Measurements from ENCODE around the gene IHH.

Gene IHH

DNA sequence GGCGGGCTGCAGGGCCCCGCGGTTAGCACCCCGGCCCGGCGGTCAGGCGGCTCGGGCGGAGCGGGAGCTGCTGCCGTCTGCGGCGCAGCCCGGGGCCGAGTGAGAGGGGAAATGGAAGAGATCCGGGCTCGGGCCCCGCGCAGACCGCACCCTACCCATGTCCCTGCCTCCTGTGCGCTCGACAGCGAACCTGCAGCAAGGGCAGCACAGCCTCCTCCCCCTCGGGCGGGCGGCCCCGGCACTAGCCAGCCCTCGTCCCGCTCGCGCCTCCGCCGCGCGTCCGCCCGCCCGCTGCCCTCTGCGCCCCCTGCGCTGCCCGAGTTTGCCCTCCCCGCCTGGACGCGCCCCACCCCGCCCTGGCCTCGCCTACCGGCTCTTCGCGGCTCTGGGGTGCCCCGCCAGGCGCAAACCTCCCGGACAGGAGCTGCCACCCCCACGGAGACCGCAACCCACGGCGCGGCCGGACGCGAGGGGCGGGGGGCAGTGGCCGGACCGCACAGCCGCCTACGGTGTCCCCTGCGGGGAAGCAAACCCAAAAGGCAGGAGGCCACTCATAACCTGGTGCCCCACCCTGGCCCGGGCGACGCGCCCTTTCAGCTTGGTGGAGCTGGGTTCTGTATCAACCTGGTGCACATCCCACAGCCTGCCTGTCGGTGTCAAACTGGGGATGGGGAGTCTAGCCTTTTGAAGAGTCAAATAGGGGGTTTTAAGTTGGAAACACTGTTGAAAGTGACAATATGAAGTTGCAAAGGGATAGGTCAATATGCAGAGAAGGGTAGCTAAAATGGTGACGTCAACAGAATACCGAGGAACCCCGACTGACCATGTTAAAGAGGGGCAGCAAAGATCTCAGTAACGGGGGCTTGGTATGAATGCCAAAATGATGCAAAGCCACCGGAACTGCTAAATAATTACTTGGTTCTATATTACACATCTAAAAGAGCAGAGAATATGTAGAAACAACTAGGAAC lies at the start of gene IHH:
TSS of gene IHH (minus strand) at position 101 of the 971 bp plus-strand sequence. CDS start 454 bp downstream, outside the sequence.
- DNase-seq = no peak

DNA sequence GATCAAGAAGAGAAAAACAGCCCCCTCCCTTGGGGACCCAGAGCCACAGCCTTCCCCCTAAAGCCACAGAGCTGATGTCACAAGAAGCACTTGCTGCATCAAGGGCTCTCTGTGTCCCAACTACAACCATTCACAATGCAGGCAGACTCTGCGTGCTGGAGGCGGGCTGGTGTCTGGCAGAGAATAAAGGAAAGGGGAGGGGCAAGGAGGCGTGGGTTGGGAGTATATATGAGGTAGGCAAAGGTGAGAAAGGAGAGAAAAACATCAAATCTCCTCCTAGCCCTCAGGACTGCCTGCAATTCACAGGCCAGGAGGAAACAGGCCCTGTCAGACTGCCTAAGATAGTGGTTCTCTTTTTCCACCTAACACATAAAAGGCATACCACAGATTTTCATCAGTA lies 48.8 kb upstream of the IHH start:
- DNase-seq = peak in 1 of 58 donors; percentile 4

DNA sequence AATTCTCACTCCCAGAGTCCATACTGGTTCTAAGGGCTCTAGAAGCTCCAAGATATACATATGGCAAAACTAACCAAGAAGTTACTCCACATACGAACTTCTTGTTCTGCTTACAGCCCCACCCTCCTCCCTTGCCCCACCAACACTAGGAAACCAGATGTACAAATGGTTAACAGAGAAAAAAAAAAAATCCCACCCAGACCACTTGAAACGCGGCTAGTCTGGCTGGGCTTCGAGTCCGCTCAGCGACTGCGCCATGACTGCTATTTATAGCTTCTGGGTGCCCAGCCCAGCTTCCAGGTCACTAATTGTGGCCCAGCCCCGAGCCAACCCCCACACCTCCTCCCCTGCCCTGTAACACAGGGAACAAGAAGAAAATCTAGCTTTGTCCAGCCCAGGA lies 47.0 kb upstream of the IHH start:
- no peak for DNase-seq

DNA sequence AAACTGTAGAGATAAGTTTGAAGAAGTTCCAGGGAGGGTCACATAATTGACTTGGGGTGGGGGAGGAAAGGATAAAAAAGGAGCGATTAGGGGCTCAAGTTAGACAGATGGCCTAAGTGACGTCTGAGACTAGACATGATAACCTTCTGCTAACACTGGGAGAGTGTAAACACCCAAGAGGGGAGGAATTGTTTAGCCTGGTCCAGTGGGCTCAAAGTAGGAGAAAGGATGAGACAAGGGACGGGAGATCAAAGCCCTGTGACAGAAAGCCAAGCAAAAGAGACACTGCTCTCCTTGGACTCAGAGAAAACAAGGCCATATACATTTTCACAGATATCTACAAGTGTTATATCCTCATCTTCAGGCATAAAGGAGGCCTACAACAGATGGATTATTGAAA lies 45.5 kb upstream of the IHH start:
- no peak for DNase-seq

DNA sequence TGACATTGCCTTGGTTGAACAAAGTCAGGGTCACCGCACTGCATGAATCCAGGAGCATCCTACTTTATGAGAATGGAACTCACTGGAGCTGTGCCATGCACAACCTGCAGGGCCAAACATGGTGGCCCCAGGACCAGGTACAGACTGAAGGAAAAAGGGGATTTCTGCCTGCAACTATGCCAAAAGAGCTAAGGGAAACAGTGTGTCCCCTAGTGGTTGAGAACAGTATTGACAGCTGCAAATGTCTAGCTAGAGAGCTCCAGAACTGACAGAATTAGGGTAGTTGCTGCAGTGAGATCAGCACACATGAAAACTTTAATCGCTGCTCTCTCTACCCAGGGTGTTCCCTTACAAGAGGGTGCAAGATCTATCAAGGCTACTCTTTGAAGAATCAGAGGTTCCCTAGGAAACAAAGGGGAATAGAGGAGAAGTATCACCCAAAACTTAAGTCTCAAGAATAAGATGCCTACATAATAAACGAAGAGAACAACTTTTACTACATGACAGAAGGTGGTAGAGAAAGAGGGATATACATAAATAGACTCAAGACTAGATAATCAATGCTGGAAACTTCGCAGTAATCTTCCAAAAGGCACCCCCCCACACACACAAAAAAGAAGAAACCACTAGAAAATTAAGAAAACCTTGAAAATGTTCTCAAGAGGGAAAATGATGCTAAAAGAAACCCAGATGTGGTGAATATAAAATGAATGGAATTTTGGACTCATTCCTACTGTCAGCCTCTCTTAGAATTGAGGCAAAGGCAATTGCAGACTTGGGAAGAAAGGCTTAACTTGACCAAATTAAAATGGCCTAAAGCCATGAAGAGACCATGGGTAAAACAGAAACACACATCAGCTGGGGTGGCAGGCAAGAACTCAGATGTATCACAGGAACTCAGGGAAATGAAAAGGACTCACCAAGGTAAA lies 43.6 kb upstream of the IHH start:
- DNase-seq = no peak

DNA sequence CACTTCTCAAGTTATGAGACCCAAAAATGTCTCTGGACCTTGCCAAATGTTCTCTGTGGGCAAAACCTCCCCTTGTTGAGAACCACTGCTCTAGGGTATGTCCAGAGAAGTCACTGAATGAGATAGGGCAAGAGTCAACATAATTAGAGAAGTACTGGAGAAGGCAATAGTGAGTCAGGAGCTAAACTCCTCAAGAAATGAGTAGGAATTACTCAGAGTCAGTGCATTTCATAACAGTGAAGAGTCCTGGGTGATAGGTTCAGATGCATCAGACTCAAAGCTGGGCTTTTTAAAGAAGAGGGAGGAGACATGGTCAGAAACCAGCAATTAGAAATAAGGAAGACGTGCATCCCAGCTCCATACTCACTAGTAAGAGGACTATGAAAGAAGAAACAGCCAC lies 38.6 kb upstream of the IHH start:
- no peak for DNase-seq

DNA sequence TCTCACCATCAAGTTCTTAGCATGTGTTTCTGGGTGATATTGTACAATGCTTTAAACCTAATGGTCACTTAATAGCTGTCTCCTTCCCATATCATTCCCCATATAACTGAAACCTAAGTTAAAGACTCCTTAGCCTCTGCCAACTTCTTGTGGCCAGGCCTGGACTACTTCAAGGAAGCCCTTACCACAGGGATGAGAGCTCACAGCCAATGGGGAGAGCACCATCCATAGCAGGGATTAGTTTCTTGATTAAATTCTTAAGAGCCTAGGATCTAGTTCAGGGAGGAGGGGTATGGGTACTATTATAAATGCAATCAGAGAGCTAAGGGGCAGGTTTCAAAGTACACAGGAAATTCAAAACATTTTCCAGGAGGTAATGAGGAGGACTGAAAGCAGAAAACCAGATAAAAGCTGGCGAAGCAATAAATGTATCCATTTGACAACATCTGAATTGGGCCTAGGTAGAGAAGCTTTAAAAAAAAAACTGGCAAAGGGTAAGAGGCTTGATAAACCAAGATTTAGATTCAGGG lies 34.8 kb upstream of the IHH start:
- DNase-seq = no peak

DNA sequence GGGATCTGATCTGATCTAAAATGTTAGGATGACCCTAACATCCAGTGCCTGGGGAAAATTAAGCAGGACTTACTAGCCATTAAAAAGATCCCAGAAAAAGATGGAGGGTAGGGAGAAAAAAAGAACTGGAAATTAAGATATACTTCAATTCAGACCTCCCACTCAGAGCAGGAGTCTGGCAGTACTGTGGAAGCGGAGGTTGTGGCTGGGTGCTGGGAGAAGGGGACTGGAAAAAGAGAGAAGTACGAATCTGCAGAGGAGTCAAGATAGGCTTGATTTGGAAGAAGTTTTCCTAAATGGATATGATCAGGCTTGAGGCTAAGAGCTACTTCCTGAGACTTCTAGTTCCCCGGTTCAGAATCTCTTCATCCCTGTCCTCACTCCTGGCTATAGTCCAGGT lies 33.5 kb upstream of the IHH start:
- DNase-seq = no peak

DNA sequence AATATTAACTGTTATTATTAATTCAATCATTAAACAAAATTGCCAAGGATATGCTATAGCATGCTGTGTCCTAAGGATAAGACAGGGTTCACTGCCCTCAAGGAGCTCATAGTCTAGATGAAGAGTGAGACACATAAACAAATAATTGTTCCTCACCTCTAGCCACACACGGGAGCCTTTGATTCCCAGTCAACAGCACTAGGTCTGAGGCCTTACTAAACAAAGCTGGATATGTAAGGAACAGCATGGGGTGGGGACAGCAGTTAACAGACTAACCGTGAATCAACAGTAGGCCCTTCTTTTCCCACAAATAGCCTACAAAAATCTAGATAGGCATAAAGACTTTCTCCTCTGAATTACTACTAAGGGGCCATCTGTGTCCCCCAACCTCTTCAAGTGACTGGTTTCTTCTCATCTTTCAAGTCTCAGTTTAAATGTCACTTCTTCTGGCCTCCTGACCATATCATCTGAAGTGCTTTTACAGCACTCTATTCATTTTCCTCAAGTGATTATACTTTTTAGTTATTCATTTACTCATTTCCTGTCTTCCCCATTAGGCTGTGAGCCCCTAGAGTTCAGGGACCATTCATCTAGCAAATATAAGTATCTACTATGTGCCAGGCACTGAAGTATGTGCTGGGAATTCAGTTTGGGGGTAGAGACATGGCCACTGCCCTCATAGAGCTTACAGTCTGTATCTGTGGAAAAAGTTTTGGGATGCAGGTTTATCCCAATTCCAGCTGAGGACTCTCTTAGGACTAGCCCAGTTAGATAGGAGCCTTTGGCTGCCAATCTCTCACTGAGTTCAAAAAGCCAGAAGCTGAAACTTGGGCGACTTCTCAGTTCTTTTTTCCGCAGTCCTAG lies 29.9 kb upstream of the IHH start:
- no peak for DNase-seq

DNA sequence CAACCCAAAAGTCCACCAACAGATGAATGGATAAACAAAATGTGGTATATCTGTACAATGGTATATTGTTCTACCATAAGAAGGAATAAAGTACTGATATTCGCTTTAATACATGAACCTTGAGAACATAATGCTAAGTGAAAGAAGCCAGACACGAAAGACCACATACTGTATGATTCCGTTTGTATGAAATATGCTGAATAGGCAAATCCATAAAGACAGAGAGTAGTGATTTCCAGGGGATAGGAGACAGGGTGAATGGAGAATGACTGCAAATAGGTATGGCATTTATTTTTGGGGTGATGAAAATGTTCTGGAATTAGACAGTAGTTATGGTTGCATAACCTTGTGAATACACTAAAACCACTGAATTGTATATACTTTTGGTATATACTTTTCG lies 28.6 kb upstream of the IHH start:
- DNase-seq = no peak

DNA sequence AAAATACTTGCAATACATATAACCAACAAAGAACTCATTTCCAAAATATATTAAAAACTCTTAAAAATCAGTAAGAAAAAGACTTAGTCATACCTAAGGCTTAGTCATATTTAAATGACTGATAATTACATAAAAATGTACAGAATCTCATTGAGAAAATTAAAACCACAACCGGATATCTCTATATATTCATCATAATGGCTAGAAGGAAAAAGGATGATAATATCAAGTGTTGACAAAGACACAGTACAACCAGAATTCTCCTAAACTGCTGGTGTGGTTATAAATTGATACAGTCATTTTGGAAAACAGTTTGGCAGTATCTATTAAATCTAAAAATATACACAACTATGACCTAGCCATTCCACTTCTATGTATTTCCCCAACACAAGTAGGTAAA lies 27.1 kb upstream of the IHH start:
- no peak for DNase-seq

DNA sequence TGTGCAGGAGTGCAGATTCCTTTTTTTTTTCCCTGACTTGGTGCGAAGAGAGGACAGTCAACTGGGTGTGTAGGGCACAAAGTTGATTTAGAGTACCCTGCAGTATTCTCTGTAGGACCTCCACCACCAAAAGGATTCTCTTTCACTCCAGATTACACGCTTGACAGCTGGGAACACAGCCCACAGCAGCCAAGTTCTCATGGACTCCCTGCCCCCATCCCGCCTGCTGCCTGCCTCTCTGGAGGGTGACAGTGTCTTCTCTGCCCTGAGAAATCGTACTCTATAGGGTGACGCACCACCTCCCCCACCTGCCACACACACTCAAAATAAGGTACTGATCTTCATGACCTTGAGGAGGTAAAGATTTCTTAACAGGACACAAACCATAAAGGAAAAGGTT lies 26.6 kb upstream of the IHH start:
- DNase-seq = no peak

DNA sequence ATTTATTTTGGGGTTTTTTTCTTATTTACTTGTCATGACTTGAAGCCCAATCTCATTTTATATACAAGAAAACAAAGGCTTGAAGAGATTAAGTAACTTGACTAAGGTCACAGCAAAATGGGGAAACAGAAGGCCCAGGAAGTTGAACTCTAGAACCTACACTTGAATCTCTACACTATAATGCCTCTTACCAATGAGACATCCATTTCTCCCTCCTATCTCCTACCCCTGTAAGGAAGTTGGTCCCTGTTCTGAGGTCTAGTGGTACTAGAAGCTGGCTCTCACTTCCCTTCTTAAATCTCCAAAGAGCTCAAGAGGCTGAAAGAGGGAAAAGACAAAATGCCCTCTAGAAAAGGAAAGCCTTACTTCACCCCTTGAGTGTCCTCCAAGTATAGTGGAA lies 25.5 kb upstream of the IHH start:
- DNase-seq = no peak

DNA sequence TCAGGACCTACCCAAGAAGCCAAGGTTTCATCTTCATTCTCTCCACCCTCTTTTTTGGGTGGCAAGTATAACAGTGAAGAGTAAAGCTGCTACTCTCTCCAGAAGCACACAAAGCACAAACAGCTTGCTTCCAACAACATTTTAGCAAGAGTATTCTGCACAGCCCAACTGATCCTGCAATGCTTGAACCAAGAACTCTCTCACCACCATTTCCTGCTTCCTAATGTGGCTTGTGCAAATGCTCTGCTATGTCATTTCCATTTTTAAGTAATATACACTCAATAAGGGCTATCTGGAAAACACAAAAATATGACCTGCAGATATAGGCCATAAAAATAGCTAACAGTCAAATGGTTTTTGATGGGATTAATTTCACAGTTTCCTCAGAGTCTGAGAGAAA lies 24.1 kb upstream of the IHH start:
- DNase-seq = no peak

DNA sequence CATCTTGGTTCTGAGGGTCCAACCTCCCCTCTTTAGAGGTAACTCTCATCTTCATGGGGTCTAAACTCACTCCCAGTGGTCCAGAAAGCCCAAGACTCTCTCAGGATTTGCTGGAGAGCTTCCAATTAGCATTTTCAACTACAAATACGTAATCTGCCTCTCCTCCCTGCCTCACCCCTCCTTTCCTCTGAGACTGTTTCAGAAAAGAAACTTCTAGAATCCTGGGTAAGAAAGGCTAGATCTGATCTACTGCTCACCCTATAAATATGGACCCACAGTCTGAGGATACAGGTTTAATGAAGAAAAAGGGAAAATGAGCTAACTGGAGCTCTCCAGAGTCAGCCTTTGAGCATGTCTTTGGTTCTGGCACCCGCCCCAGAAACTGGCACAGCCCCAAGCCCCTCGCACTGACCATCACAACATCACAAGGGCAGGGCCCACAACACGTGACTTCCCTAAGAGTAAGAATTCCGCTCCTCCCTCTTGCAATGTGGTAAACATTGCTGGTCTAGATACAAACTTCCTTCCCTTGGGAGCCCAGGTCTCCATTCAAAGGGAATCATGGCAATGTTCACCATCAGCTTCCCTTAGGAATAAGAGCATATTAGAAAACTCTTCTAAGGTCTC lies 21.7 kb upstream of the IHH start:
- peak in 1 of 58 donors; percentile 4 for DNase-seq

DNA sequence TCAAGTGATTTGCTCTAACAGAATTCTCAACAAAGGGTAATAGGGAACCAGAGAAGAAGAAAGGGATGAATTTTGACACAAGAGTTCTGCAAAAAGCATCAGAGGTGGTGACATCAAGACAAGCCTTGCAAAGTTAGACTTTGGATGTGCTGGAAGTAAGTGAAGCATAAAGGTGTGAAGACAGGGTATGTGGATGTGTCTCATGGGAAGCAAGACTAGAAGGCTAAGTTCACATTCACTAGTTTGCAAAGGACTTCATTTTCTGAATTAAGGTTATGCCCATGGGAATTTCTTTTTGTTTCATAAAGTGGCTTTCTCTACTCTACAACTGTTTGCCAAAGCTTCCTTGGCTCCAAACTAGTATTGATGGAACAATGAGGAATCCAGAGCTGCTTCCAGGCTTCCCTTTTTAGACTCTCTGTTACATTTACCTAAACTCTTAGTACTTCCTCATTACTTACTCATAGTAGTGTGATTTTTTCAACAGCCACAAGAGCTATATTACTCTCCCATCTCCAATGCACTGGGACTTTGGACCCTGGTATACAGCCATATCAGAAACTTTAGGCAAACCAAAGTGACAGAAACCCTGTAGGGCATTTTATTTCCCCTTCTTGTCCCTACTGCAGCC lies 21.1 kb upstream of the IHH start:
- DNase-seq = no peak

DNA sequence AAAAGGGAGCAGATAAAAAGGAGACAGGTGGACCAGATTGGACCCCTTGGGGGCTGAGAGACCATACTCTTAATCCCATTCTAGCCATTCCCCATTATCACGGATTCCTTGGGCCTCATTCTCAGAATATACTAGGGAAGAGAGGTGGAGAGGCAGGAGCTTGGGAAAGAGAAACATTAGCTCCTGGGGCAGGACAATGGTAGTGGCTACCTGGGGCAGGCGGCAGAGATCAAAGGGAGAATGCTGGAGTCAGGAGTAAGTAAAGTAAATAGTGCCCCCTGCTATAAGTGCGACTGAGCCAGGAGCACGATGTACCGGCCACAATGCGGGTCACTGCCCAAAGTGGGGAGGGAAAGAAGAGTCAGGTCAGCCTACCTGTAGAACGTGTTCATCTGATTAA lies 20.4 kb upstream of the IHH start:
- no peak for DNase-seq

DNA sequence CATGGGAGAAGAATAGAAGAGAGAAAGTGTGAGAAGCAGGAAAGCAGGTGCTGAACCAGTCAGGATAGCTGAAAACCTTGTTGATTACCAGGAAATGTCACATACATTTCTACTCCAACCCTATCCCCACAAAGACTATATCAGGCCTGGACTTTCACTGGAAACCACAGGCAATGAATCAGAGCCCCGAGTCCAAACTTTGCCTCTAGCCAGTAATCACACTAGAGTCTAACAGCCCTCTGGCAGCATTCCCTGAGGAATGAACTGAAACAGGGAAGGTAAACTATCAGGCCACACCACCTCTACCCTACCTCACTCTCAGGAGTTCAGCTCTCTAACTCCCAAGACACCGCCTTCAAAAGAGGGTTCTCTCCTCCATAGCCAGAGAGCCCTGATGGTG lies 18.7 kb upstream of the IHH start:
- DNase-seq = no peak

DNA sequence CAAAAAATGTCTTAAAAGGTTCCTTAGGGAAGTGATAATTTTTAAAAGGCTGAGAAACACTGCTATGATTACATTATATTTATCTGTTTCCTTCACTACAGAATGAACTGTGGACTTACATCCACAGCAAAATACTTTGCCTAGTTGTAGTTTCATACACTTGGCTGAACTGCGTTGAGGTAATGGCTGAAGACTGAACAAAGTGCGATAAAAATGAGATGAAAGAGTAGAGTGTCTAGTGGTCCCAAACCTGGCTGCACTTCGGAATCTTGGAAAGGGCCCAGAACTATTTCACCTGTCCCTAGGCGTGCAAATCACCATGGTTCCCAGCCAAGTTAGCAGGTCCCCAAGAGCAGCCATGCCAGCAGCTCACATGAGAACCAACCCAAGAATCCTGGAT lies 18.2 kb upstream of the IHH start:
- no peak for DNase-seq

DNA sequence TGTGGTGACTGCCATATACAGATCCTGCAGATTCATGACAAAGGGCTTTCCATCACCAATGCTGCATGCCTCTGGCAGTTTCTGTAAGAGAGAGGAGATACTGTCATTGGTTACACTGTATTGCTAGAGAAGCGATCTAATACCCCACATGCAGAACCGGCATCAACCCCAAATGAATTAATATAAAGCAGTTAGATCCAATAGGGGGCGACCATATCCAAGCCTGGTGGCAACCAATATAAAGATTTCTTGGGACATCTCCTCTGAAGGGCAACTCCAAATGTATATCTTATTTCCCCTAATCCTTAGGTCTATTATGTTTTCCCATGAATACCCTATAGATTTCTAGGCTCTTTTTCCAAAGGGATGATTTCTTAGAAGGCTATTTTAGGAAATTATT lies 17.4 kb upstream of the IHH start:
- DNase-seq = no peak
